Upper lobe of right lung (tissue), 1 donor: ENCODE results near the gene MACF1. TPM values are rescaled to one million over a fixed set of nuclear protein-coding genes. Genes with fewer than 3 reads are reported as not detected.
"Not testable (repeated sequence)": the region's sequence is repeated elsewhere in the genome, so short reads cannot be mapped to it uniquely, and the experiment has no call there.

Experiments used
- ATAC-seq: fragments of 200-7000 bp; cut with Tn5 transposase; one replicate; pipeline ENCODE4 v1.9.1; 2020; ENCODE audit warnings: mild to moderate bottlenecking, moderate library complexity
- DNase-seq: peaks from one replicate; pipeline ENCODE4 v3.0.0-alpha.2; 2020
- H3K27ac ChIP-seq: fragments of 200-600 bp; one replicate; pipeline ENCODE4 v1.8.0; 2022
- H3K27me3 ChIP-seq: fragments of 200-600 bp; one replicate; pipeline ENCODE4 v1.8.0; 2022; ENCODE audit warnings: mild to moderate bottlenecking
- H3K36me3 ChIP-seq: fragments of 200-600 bp; one replicate; pipeline ENCODE4 v1.8.0; 2022
- H3K4me1 ChIP-seq: fragments of 200-600 bp; one replicate; pipeline ENCODE4 v1.8.0; 2022
- H3K4me3 ChIP-seq: fragments of 200-600 bp; one replicate; pipeline ENCODE4 v1.8.0; 2022; ENCODE audit warnings: mild to moderate bottlenecking
- H3K9me3 ChIP-seq: fragments of 200-600 bp; one replicate; pipeline ENCODE4 v1.8.0; 2022
- intact Hi-C: fragments of 100-400 bp; cut with DNase I; formaldehyde crosslinking; loops from one replicate; pipeline ENCODE4 v1.11.0; 2022
- total RNA-seq: library from RNA; stranded (reverse); fragmentation: NEBNext Ultra II Directional; extraction: Animal tissue kit (Norgen Biotek cat#: 25700); gene quantifications from one replicate; pipeline ENCODE4 v1.2.1, GENCODE V29; 2021
- TF ChIP-seq, protein P1 (sequence below): fragments of 200-600 bp; IDR thresholded peaks from one replicate; pipeline ENCODE4 v1.8.0; 2022; ENCODE audit warnings: antibody characterized with exemption
- donor health status: DM: no; HTN: yes; CAD: no; lungs with severe emphysema.

The MACF1 gene
- total RNA-seq, 1 donor from 2014 or later: 814 TPM

- Histone ChIP-seq H3K4me3 (no peak overlapping the region), H3K4me1 (no peaks in the 10 kb centered on the region), H3K36me3 (peaks cover 99% of the 10 kb centered on the region), H3K27ac (no peak overlapping the region), H3K9me3 (no peaks in the 10 kb centered on the region), H3K27me3 (no peaks in the 10 kb centered on the region)
- TF ChIP-seq, protein P1, sequence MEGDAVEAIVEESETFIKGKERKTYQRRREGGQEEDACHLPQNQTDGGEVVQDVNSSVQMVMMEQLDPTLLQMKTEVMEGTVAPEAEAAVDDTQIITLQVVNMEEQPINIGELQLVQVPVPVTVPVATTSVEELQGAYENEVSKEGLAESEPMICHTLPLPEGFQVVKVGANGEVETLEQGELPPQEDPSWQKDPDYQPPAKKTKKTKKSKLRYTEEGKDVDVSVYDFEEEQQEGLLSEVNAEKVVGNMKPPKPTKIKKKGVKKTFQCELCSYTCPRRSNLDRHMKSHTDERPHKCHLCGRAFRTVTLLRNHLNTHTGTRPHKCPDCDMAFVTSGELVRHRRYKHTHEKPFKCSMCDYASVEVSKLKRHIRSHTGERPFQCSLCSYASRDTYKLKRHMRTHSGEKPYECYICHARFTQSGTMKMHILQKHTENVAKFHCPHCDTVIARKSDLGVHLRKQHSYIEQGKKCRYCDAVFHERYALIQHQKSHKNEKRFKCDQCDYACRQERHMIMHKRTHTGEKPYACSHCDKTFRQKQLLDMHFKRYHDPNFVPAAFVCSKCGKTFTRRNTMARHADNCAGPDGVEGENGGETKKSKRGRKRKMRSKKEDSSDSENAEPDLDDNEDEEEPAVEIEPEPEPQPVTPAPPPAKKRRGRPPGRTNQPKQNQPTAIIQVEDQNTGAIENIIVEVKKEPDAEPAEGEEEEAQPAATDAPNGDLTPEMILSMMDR: no peak
- intact Hi-C loops: no loop called here
- DNase-seq (no peak), ATAC-seq (no peak)
These were observed 262.1 kb downstream of the MACF1 start for GRCh38 chr1:39466413-39467107.

GRCh38 chr1:39467108-39467720, 262.7 kb downstream of the MACF1 start:
- intact Hi-C loops, DNase-seq: not testable (repeated sequence)

GRCh38 chr1:39469150-39469549, 264.7 kb downstream of the MACF1 start:
- Histone ChIP-seq H3K9me3 (no peaks in the 10 kb centered on the region), H3K27ac (no peak overlapping the region), H3K4me3 (no peak overlapping the region), H3K36me3 (peaks cover 99% of the 10 kb centered on the region), H3K4me1 (no peaks in the 10 kb centered on the region), H3K27me3 (no peaks in the 10 kb centered on the region)
- TF ChIP-seq, protein P1: no peak
- no peak for ATAC-seq
- no peak for DNase-seq
- intact Hi-C loops: no loop called here

More at GRCh38 chr1:39467108-39467720, 262.7 kb downstream of the MACF1 start:
- H3K4me3 ChIP-seq, H3K4me1 ChIP-seq, H3K27ac ChIP-seq, H3K27me3 ChIP-seq, H3K9me3 ChIP-seq, ATAC-seq: not testable (repeated sequence)
- peaks cover 99% of the 10 kb centered on the region for H3K36me3 ChIP-seq

- no peak overlapping the region for H3K27ac ChIP-seq
- TF ChIP-seq, protein P1: no peak
- DNase-seq: no peak
- no peaks in the 10 kb centered on the region for H3K4me1 ChIP-seq
- H3K36me3 ChIP-seq: peaks cover 98% of the 10 kb centered on the region
- H3K4me3 ChIP-seq: no peak overlapping the region
- intact Hi-C loops: no loop called here
- no peak for ATAC-seq
- no peaks in the 10 kb centered on the region for H3K9me3 ChIP-seq
- no peaks in the 10 kb centered on the region for H3K27me3 ChIP-seq
These were observed 265.5 kb downstream of the MACF1 start for GRCh38 chr1:39470040-39470439.

GRCh38 chr1:39472826-39473225, 268.3 kb downstream of the MACF1 start:
- DNase-seq (no peak), ATAC-seq (no peak)
- H3K9me3 ChIP-seq: no peaks in the 10 kb centered on the region
- no peak overlapping the region for H3K27ac ChIP-seq
- H3K36me3 ChIP-seq: peaks cover 89% of the 10 kb centered on the region
- H3K4me1 ChIP-seq: no peaks in the 10 kb centered on the region
- intact Hi-C loops: no loop called here
- no peaks in the 10 kb centered on the region for H3K27me3 ChIP-seq
- TF ChIP-seq, protein P1: no peak
- H3K4me3 ChIP-seq: no peak overlapping the region

- H3K36me3 ChIP-seq: peaks cover 89% of the 10 kb centered on the region
- H3K27ac ChIP-seq: no peak overlapping the region
- H3K27me3 ChIP-seq: no peaks in the 10 kb centered on the region
- no peaks in the 10 kb centered on the region for H3K4me1 ChIP-seq
- no peaks in the 10 kb centered on the region for H3K9me3 ChIP-seq
- no peak overlapping the region for H3K4me3 ChIP-seq
- no peak for DNase-seq
- TF ChIP-seq, protein P1: no peak
- ATAC-seq: no peak
- intact Hi-C loops: no loop called here
These were observed 268.8 kb downstream of the MACF1 start for GRCh38 chr1:39473324-39473723.
